NK-92 treated with Interleukin-12 subunit alpha and Interleukin-12 subunit beta, amount 100 ng/mL, for 24 hours (cell line): Measurements from ENCODE around the gene SLCO4A1.

ENCODE experiments used
- DNase-seq: peaks from one replicate; lab custom pipeline; 2025; lab: John Stamatoyannopoulos, UW

SLCO4A1 gene

GRCh38 chr20:62642051-62642665, at the start of gene SLCO4A1:
Gene SLCO4A1, plus strand, starts transcription at chr20:62642503. Its CDS starts 13,952 bp downstream, at chr20:62656455.
- DNase-seq: peak; percentile 83

- no peak for DNase-seq
These were observed 49.7 kb upstream of the SLCO4A1 start for GRCh38 chr20:62592506-62593177.

- no peak for DNase-seq
These were observed 48.7 kb upstream of the SLCO4A1 start for GRCh38 chr20:62593616-62594015.

GRCh38 chr20:62595069-62595468, 47.2 kb upstream of the SLCO4A1 start:
- no peak for DNase-seq

GRCh38 chr20:62595491-62595890, 46.8 kb upstream of the SLCO4A1 start:
- DNase-seq: no peak

GRCh38 chr20:62596486-62596885, 45.8 kb upstream of the SLCO4A1 start:
- DNase-seq: no peak

- DNase-seq: no peak
These were observed 45.4 kb upstream of the SLCO4A1 start for GRCh38 chr20:62596921-62597320.

- DNase-seq: no peak
These were observed 44.7 kb upstream of the SLCO4A1 start for GRCh38 chr20:62597416-62598115.

GRCh38 chr20:62598761-62599194, 43.5 kb upstream of the SLCO4A1 start:
- peak; percentile 24 for DNase-seq

- DNase-seq: no peak
These were observed 42.8 kb upstream of the SLCO4A1 start for GRCh38 chr20:62599216-62600110.

- no peak for DNase-seq
These were observed 41.1 kb upstream of the SLCO4A1 start for GRCh38 chr20:62601172-62601571.

GRCh38 chr20:62601714-62602113, 40.6 kb upstream of the SLCO4A1 start:
- DNase-seq: no peak

- peak; percentile 63 for DNase-seq
These were observed 39.8 kb upstream of the SLCO4A1 start for GRCh38 chr20:62602550-62602949.

- DNase-seq: peak; percentile 94
These were observed 39.0 kb upstream of the SLCO4A1 start for GRCh38 chr20:62603021-62603906.

- peak; percentile 60 for DNase-seq
These were observed 38.2 kb upstream of the SLCO4A1 start for GRCh38 chr20:62603907-62604785.

GRCh38 chr20:62604796-62605195, 37.5 kb upstream of the SLCO4A1 start:
- DNase-seq: no peak

- DNase-seq: peak; percentile 73
These were observed 36.9 kb upstream of the SLCO4A1 start for GRCh38 chr20:62605236-62605943.

- DNase-seq: peak; percentile 73
These were observed 36.3 kb upstream of the SLCO4A1 start for GRCh38 chr20:62606016-62606415.

GRCh38 chr20:62606551-62607201, 35.6 kb upstream of the SLCO4A1 start:
- no peak for DNase-seq
